SU-DHL-6 (cell line): ENCODE measurements around the gene EMC10.

Experiments used
- CTCF ChIP-seq: fragments of 200-600 bp; sonication (generic); IDR thresholded peaks from one replicate; pipeline ENCODE4 v1.5.1; 2017; ENCODE audit warnings: antibody characterized with exemption, mild to moderate bottlenecking, low read length, moderate library complexity; ENCODE audit not compliant: insufficient read depth, poor library complexity, severe bottlenecking
- EZH2phosphoT487 ChIP-seq: fragments of 200-600 bp; sonication (generic), shearing (Covaris generic); conservative IDR thresholded peaks from 2 replicates; pipeline ENCODE4 v1.6.1; 2018; ENCODE audit warnings: mild to moderate bottlenecking, antibody characterized with exemption, low read length, moderate library complexity, mixed read lengths

GRCh38 chr19:50495020-50495531 is 18.8 kb downstream of the EMC10 start:
- TF ChIP-seq CTCF = no peak
- TF ChIP-seq EZH2phosphoT487 = no peak
